ENCODE results near the gene ELL. TPM values are rescaled to one million over a fixed set of nuclear protein-coding genes. Genes with fewer than 3 reads are reported as not detected.

ELL gene
- polyA plus RNA-seq, 6 donors from 2014 or later: 7.0 to 19.3 (median 14.6) TPM

DNA sequence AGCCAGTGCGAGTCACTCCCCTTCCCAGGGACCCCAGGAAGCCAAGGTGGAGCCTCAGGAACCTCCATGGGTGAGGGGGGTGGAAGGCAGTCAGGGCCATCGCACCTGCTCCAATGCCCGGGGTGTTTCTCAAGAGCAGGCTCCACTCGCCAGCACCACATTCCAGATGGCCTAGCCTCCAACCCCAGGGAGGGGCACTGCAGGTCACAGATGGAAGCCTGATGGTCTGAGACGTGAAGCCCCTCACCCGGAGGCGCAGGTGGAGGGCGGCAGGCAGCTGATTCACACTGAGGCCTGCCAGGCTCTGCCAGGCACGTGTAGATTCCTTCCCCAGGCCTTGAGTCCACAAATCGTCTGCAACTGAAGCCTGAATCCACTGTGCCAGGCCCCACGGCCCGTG lies 61.0 kb downstream of the ELL start:
- DNase-seq: no peak
- Mint-ChIP-seq H3K4me1 (peaks cover 6 to 18% (median 6%) of the 10 kb centered on the region in 3 donors), H3K36me3 (peaks cover 3 to 20% of the 10 kb centered on the region in 2 donors)

DNA sequence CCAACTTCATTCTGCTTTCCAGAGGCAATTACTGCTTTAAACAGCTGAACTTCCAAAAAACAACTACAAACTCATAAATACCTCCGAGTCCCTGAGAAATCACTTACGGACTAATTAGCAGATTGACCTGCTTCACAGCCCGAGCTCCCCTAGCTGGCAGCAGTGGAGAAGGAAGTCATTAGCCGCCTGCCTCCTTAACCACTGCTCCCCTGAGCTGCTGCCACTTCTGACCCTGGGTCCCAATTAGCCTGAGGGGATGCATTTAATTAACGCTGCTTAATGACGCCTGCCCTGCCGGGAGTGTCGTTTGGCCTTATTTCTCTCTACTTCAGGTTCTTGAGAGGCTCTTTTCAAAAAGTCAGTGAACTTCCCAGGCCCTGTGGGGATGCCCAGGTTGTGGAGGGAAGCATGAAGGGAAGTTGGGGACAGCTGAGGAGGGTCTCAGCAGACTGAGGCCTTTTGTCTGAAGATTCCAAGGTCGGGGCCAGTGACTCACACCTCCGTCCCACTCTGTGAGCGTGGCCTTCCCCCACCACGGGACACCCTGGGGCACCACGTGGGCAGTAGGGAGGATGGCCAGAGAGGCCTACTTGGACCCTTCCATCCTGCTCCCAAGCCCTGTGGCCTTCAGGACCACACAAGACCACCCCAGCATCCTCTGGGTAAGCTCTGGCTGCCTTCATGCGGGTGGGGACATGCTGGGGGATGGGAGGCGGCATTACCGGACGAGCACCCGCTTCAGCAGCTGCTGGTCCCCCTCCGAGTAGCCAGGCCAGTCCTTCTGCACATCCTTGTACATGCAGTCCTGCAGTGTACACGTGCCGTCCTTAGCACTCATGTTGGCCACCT lies 64.2 kb downstream of the ELL start:
- ATAC-seq (ENCODE audit: low read depth in 2 of 2) (no peak), DNase-seq (no peak)
- peak overlapping the region in 3 of 6 donors; percentile 53 to 81 (median 69) for H3K27ac Mint-ChIP-seq
- H3K4me3 Mint-ChIP-seq: peak overlapping the region in 1 of 8 donors; percentile 35
- no peaks in the 10 kb centered on the region for H3K9me3 Mint-ChIP-seq
- peaks cover 0 to 5% (median 0%) of the 10 kb centered on the region in 3 donors for H3K4me1 Mint-ChIP-seq
- H3K36me3 Mint-ChIP-seq: peaks cover 0 to 14% of the 10 kb centered on the region in 2 donors
- H3K27me3 Mint-ChIP-seq: no peaks in the 10 kb centered on the region

More for the DNA sequence above, 61.0 kb downstream of the ELL start:
- Mint-ChIP-seq H3K4me3 (no peak overlapping the region), H3K27me3 (no peaks in the 10 kb centered on the region), H3K9me3 (no peaks in the 10 kb centered on the region), H3K27ac (no peak overlapping the region)
- ATAC-seq (ENCODE audit: low read depth in 2 of 2): no peak

DNA sequence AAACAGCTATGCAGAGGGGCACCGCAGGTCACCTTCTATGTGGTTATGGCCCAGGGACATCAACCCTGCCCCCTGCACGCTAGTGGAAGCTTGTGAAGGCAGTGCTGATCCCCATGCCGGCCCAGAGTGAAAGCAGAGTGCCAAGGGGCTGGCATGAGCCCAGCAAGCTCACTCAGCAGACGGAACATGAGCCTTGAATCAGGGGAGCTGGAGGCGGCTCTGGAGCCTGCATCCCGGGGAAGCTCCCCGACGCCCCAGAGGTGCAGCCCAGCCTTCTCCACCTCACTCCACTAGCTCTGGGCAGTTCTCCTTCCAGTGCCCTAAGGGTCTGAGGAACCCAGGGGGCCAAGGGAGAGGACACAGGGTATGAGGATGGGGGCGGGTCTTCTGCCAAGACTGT lies 64.9 kb downstream of the ELL start:
- Mint-ChIP-seq H3K9me3 (no peaks in the 10 kb centered on the region), H3K27ac (no peak overlapping the region), H3K27me3 (no peaks in the 10 kb centered on the region), H3K4me1 (peaks cover 0 to 6% (median 2%) of the 10 kb centered on the region in 3 donors), H3K36me3 (peaks cover 0 to 14% of the 10 kb centered on the region in 2 donors), H3K4me3 (no peak overlapping the region)
- DNase-seq (no peak), ATAC-seq (ENCODE audit: low read depth in 2 of 2) (no peak)

DNA sequence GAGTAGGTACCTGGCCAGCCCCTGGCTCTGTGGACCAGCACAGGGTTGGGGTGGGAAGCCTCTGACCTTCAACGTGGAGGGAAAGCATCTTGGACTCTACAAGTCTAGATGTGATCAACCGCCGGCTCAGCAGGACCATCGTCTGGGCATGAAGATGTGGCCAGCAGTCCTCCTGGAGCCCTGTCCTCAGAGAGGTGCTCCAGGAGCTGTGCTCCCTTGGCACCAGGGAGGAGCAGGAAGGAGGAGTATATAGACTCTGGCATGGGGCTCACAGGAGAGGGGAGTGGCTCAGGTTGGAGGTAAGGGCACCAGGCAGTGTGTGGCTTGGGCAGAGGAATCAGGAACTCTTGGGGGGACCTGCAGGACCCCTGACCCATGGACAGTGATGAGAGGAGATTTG lies 65.6 kb downstream of the ELL start:
- H3K4me3 Mint-ChIP-seq: no peak overlapping the region
- DNase-seq (no peak), ATAC-seq (ENCODE audit: low read depth in 2 of 2) (no peak)
- H3K27me3 Mint-ChIP-seq: no peaks in the 10 kb centered on the region
- H3K9me3 Mint-ChIP-seq: no peaks in the 10 kb centered on the region
- H3K4me1 Mint-ChIP-seq: peaks cover 0 to 7% (median 0%) of the 10 kb centered on the region in 3 donors
- peaks cover 0 to 8% of the 10 kb centered on the region in 2 donors for H3K36me3 Mint-ChIP-seq
- H3K27ac Mint-ChIP-seq: peak overlapping the region in 4 of 6 donors; percentile 22 to 49 (median 32)

DNA sequence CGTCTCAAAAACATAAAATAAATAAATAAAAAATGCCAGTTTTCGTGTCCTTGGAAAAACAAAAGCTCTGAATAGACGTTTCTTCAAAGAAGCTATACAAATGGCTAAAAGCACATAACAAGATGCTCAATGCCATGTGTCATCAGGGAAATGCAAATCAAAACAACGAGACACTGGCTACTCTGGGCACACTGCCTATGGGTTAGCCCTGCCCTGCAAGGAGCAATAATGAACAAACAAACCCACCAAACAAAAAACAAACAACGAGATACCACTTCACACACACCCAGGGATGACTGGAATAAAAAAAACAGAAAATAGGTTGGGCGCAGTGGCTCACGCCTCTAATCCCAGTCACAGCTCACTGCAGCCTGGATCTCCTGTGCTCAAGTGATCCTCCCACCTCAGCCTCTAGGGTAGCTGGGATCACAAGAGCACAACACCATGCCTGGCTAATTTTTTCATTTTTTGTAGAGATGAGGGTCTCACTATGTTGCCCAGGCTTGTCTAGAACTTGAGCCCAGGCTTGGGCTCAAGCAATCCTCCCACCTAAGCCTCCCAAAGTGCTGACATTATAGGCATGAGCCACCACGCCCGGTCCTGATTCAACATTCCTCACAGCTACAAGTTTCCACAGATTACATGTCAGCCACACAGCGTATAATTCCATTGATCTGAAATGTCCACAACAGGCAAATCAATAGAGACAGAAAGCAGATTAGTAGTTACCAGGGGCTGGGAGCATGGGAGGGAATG lies 68.4 kb downstream of the ELL start:
- H3K36me3 Mint-ChIP-seq: peaks cover 0 to 12% of the 10 kb centered on the region in 2 donors

DNA sequence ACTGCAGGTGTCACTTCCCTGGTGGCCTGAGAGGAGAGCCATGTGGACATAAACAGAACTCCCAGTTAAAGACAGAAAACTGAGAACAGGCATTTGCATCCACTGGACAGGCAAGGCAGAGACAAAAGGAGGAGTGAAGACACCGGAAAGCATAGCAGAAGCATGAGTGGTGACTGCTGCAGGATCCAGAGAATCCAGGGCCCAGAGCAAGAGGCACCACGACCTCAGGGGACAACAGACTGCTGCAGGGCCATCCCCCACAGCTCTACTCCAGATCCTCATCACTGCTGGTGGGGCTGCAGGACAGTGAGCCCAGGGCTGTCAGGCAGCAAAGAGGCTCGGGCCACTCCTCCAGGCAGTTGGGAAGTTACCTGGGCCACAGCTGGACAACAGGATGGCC lies 69.5 kb downstream of the ELL start:
- H3K36me3 Mint-ChIP-seq: peaks cover 0 to 17% of the 10 kb centered on the region in 2 donors
- H3K4me3 Mint-ChIP-seq: no peak overlapping the region
- no peak for ATAC-seq (ENCODE audit: low read depth in 2 of 2)
- peaks cover 4 to 16% (median 4%) of the 10 kb centered on the region in 3 donors for H3K4me1 Mint-ChIP-seq
- no peak for DNase-seq
- peak overlapping the region in 1 of 6 donors; percentile 80 for H3K27ac Mint-ChIP-seq
- no peaks in the 10 kb centered on the region for H3K27me3 Mint-ChIP-seq
- no peaks in the 10 kb centered on the region for H3K9me3 Mint-ChIP-seq

More for the DNA sequence above, 68.4 kb downstream of the ELL start:
- peak overlapping the region in 1 of 8 donors; percentile 37 for H3K4me3 Mint-ChIP-seq
- peak overlapping the region in 1 of 6 donors; percentile 77 for H3K27ac Mint-ChIP-seq
- ATAC-seq (ENCODE audit: low read depth in 2 of 2) (no peak), DNase-seq (no peak)
- peaks cover 3 to 16% (median 4%) of the 10 kb centered on the region in 3 donors for H3K4me1 Mint-ChIP-seq
- no peaks in the 10 kb centered on the region for H3K9me3 Mint-ChIP-seq
- no peaks in the 10 kb centered on the region for H3K27me3 Mint-ChIP-seq

DNA sequence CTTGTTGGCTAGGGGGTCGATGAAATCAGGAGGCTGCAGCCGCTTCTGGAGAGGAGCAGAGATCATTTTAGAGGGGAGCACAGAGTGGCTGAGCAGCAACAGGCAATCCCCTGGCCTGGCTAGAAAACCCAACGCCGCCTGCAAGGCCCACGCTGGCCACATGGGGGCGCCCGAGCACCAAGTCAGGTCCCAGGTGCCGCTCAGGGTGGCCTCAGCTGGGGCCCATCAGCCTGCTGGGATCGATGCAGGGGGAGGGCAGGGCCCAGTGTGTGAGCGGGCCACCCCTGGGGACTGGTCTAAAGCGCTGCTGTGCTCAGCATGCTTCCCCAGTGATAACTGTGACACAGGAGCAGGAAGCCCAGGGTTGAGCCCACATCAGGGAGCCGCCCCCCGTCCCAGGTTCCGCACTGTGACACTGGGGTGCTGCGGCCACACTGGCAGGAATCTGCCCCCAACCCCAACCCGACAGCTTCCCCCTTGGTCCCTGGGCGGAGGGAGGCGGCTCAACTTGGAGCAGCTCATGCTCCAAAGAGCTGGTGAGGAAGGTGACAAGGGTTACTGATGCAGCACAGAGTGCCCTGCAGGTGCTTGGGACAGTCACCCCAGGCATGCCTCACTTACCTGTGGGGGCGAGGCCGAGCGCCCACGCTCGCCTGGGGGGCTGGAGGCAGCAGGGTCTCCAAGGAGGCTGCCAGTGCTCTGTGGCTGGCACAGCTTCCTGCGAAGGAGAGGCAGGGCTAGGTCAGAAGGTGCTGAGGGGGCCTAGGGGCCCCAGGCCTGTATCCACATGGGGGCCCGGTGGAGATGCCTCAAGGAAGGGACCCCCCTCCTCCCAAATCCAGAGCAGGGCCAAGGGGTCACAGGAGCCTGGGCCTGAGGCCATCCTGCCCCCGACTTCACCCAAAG lies 70.7 kb downstream of the ELL start:
- Mint-ChIP-seq H3K4me3 (no peak overlapping the region), H3K27ac (peak overlapping the region in 1 of 6 donors; percentile 70), H3K4me1 (peaks cover 4 to 21% (median 4%) of the 10 kb centered on the region in 3 donors)

DNA sequence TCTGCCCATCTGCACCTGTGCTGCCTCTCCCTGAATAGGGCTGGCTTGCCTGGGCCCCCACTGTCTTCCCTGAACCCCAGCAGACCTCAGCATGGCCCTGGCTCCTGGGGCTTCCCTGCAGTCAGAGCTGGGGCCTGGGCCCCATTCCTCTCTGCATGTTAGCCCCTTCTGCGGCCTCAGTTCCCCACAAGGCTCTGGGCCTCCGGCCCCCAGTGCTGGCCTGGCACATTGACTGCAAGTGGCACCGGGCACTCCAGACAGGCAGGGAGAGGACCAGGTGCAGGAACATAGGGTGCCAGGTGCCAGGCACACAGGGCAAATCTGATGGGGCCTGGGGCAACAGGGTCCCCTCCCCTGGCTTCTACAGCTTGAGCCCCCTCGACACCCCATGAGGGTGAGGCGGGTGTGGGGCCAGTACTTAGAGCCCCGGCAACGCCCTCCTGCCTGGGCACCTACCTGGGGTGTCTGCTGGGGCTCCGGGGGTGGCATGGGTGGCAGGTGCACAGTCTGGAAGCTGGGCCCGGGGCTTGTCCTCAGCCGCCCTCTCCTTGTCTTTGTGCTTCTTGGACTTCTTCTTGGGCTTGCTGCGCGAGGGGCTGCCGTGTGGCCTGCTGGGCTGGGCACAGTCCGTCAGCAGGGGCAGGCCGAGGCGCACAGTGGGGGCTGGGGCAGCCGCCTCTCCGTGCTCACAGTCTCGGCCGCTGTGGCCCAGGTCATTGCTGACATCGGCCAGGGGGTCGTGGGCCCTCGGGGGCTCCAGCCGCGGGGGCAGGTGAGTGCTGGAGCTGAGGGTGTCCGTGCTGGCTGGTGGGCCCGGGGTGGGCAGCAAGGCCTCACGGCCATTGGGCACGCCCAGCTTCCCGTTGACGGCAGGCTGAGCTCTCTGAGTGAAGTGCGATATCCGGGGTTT lies 71.6 kb downstream of the ELL start:
- Mint-ChIP-seq H3K36me3 (peaks cover 0 to 8% of the 10 kb centered on the region in 2 donors), H3K27me3 (no peaks in the 10 kb centered on the region), H3K4me3 (no peak overlapping the region), H3K9me3 (no peaks in the 10 kb centered on the region), H3K27ac (peak overlapping the region in 2 of 6 donors; percentile 70 to 76), H3K4me1 (peaks cover 4 to 21% (median 4%) of the 10 kb centered on the region in 3 donors)
- no peak for ATAC-seq (ENCODE audit: low read depth in 2 of 2)
- DNase-seq: no peak

More for the DNA sequence above, 70.7 kb downstream of the ELL start:
- Mint-ChIP-seq H3K9me3 (no peaks in the 10 kb centered on the region), H3K36me3 (peaks cover 0 to 12% of the 10 kb centered on the region in 2 donors), H3K27me3 (no peaks in the 10 kb centered on the region)
- DNase-seq (peak; percentile 84), ATAC-seq (ENCODE audit: low read depth in 2 of 2) (peak; percentile 90)

DNA sequence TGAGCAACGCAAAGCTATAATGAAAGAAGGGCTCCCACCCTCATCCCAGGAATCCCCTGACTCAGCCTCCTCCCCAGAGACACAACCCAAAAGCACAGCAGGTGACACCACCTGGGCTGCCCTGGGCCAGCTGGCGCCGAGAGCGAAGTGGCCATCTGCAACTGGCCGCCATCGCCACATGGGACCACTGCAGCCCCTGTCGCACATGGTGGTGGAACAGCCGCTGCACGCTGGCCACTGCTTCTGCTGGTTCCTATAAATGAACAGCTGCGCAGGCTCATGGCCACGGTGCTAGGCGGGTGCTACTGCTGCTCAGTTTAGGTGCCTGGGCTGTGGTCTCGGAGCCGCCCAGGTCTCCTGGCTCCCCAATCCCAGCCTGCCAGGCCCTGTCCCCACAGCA lies 72.3 kb downstream of the ELL start:
- H3K27me3 Mint-ChIP-seq: no peaks in the 10 kb centered on the region
- H3K27ac Mint-ChIP-seq: no peak overlapping the region
- peaks cover 4 to 21% (median 4%) of the 10 kb centered on the region in 3 donors for H3K4me1 Mint-ChIP-seq
- peaks cover 0 to 8% of the 10 kb centered on the region in 2 donors for H3K36me3 Mint-ChIP-seq
- no peaks in the 10 kb centered on the region for H3K9me3 Mint-ChIP-seq
- H3K4me3 Mint-ChIP-seq: no peak overlapping the region
- no peak for DNase-seq
- ATAC-seq (ENCODE audit: low read depth in 2 of 2): no peak

DNA sequence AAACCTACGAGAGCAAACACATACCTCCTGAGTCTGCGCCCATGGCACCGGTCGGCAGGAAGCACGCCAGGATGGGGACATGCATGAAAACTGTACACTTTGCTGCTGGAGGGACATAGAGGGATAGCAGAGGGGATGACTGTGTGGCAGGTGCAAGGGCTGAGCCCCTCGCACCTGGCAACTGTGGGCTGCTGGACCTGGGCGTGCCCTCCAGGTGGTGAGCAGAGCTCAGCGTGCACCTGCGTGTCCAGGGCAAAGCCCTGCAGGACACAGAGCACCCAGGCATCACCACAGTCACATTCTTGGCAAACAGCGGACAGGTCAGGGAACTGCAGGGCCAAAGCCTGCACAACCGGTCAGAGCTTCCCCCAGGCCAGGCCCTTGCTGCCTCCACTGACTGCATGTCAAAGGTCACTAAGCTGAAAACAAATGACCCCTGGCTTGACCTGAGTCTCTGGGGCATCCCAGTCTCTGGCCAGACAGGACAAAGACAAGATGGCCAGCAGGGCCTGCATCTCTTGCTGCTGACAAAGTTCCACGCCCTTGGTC lies 75.0 kb downstream of the ELL start:
- no peaks in the 10 kb centered on the region for H3K27me3 Mint-ChIP-seq
- no peak for ATAC-seq (ENCODE audit: low read depth in 2 of 2)
- peaks cover 0 to 16% of the 10 kb centered on the region in 2 donors for H3K36me3 Mint-ChIP-seq
- H3K27ac Mint-ChIP-seq: no peak overlapping the region
- H3K4me3 Mint-ChIP-seq: no peak overlapping the region
- peaks cover 13 to 23% (median 16%) of the 10 kb centered on the region in 3 donors for H3K4me1 Mint-ChIP-seq
- H3K9me3 Mint-ChIP-seq: peaks cover 0 to 5% (median 0%) of the 10 kb centered on the region in 7 donors
- no peak for DNase-seq

DNA sequence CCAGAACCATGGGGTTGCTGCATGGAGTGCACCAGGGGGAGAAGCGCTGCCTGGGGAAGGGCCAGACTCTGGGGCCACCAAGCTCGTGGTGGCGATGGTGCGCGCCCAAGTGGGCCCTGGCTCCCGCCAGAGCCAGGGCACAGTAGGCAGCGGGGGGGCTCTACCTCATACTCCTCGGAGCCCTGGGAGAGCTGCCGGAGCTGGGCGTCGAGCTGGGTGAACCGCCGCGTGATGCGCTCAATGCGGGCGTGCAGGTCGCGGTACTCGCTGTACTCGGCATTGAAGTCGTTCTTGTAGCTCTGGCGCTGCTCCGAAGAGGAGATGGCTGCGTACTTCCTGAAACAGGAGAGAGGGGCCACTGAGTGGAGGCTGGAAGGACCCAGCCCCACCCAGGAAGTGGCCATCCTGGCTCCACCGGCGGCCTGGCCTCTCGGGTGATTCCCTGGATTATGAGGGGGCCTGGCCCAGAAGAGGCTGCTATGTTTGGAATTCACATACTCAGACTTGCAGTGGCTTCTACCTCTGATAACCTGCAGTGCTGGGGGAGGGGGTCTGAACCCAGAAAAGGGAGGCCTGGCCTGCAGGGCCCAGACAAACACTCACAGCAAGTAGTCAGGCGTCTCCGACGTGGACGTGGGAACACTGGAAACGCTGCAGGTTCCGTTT lies 75.6 kb downstream of the ELL start:
- no peak for ATAC-seq (ENCODE audit: low read depth in 2 of 2)
- Mint-ChIP-seq H3K27ac (no peak overlapping the region), H3K36me3 (peaks cover 0 to 16% of the 10 kb centered on the region in 2 donors), H3K27me3 (no peaks in the 10 kb centered on the region), H3K9me3 (peaks cover 0 to 5% (median 0%) of the 10 kb centered on the region in 7 donors), H3K4me3 (peak overlapping the region in 1 of 8 donors; percentile 29), H3K4me1 (peaks cover 16 to 22% (median 17%) of the 10 kb centered on the region in 3 donors)
- DNase-seq: no peak

All from naive B cell (primary cell).